Natural killer cell (primary cell): ENCODE measurements around the gene LRRC40. TPM values are rescaled to one million over a fixed set of nuclear protein-coding genes. Genes with fewer than 3 reads are reported as not detected.
A peak's percentile ranks its signal among the peaks of the same experiment; 100 is the strongest.

Experiments used
- ATAC-seq, 3 donors: fragments of 150-1000 bp in 2 of 3; fragments of 200-7000 bp in 1 of 3; cut with Tn5 transposase; 1 replicate in 1 of 3; 2 replicates in 2 of 3; pipeline ENCODE4 v1.10.0; 2021; ENCODE audit warnings: mild to moderate bottlenecking in 2 of 3, moderate library complexity in 2 of 3
- DNase-seq, 2 donors: peaks; one replicate each; pipeline versions ENCODE4 v3.0.0 to v3.0.0-alpha.2; 2013 to 2021; ENCODE audit warnings: mixed read lengths in 1 of 2
- H3K27ac ChIP-seq: one replicate; pipeline ENCODE4 v1.5.1; 2013; ENCODE audit warnings: mild to moderate bottlenecking, low read length
- H3K27me3 ChIP-seq: one replicate; pipeline ENCODE4 v1.6.1; 2013; ENCODE audit warnings: low read length; ENCODE audit not compliant: control insufficient read depth, insufficient read depth
- H3K36me3 ChIP-seq: one replicate; pipeline ENCODE4 v1.6.1; 2013; ENCODE audit warnings: low read length; ENCODE audit not compliant: control insufficient read depth, insufficient read depth
- H3K4me1 ChIP-seq: one replicate; pipeline ENCODE4 v1.6.1; 2013; ENCODE audit warnings: low read length; ENCODE audit not compliant: control insufficient read depth, insufficient read depth
- H3K4me3 ChIP-seq: one replicate; pipeline ENCODE4 v1.5.1; 2013; ENCODE audit warnings: low read length
- H3K9me3 ChIP-seq: one replicate; pipeline ENCODE4 v1.6.1; 2013; ENCODE audit warnings: low read length; ENCODE audit not compliant: control insufficient read depth, insufficient read depth
- H3K27ac Mint-ChIP-seq, 2 donors: one replicate each; pipeline ENCODE4 v1.8.0; 2022; ENCODE audit warnings: mild to moderate bottlenecking in 2 of 2, mixed read lengths in 2 of 2, moderate library complexity in 1 of 2
- H3K27me3 Mint-ChIP-seq, 2 donors: one replicate each; pipeline ENCODE4 v1.8.0; 2022; ENCODE audit warnings: low read depth in 2 of 2, mixed read lengths in 2 of 2
- H3K36me3 Mint-ChIP-seq: one replicate; pipeline ENCODE4 v1.8.0; 2022; ENCODE audit warnings: mixed read lengths
- H3K4me1 Mint-ChIP-seq, 2 donors: one replicate each; pipeline ENCODE4 v1.8.0; 2022; ENCODE audit warnings: mixed read lengths in 2 of 2
- H3K4me3 Mint-ChIP-seq: one replicate; pipeline ENCODE4 v1.8.0; 2022; ENCODE audit warnings: mild to moderate bottlenecking, moderate library complexity, mixed read lengths
- H3K9me3 Mint-ChIP-seq, 2 donors: one replicate each; pipeline ENCODE4 v1.8.0; 2022; ENCODE audit warnings: mixed read lengths in 2 of 2
- WGBS: methylation state at CpG from one replicate; pipeline ENCODE4 v1.1.7; 2013; ENCODE audit warnings: missing lambda C conversion rate; ENCODE audit not compliant: insufficient coverage; 5-methylcytosine and 5-hydroxymethylcytosine counted together
- intact Hi-C: fragments of 100-400 bp; cut with micrococcal nuclease; formaldehyde crosslinking; loops from one replicate; pipeline ENCODE4 v1.14.2; 2022
- total RNA-seq, 4 donors: library from RNA; stranded (reverse); fragments of 120-200 nt in 1 of 4; gene quantifications; one replicate each; pipeline versions ENCODE4 v1.2.3 to v1.2.4, GENCODE V29; 2013 to 2022
- TF ChIP-seq, protein P1 (sequence below): fragments of 200-600 bp; IDR thresholded peaks from one replicate; pipeline ENCODE4 v1.8.0; 2022; ENCODE audit warnings: antibody characterized with exemption

The LRRC40 gene
- total RNA-seq, 3 donors from 2014 or later (not counting 1 experiment from before 2014, with no cell fraction given): 15.5 to 18.4 (median 16.5) TPM

DNA sequence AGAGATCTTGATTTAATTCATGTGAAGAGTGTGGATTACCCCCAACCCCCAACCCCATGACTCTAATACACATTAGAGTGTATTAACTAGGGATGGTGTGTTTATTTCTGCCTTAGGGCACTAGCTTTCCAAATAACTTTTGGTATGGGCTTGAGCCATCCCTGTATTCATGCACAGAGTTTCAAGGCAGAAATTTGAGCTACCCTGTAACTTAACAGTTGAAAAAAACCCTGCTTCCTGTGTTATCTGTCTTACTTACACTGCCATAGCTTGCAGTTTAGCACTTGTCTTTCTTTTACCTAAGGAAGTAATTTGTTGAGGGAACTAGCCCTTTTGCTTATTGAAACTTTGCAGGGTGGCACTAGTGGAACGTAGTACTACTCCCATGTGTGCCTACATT is 22.1 kb upstream of the LRRC40 start:
- no peaks in the 10 kb centered on the region for H3K9me3 Mint-ChIP-seq
- Histone ChIP-seq H3K4me1 (no peaks in the 10 kb centered on the region), H3K9me3 (no peaks in the 10 kb centered on the region), H3K27me3 (no peaks in the 10 kb centered on the region), H3K27ac (peak overlapping the region; percentile 46), H3K36me3 (peaks cover 66% of the 10 kb centered on the region), H3K4me3 (no peak overlapping the region)
- TF ChIP-seq, protein P1, sequence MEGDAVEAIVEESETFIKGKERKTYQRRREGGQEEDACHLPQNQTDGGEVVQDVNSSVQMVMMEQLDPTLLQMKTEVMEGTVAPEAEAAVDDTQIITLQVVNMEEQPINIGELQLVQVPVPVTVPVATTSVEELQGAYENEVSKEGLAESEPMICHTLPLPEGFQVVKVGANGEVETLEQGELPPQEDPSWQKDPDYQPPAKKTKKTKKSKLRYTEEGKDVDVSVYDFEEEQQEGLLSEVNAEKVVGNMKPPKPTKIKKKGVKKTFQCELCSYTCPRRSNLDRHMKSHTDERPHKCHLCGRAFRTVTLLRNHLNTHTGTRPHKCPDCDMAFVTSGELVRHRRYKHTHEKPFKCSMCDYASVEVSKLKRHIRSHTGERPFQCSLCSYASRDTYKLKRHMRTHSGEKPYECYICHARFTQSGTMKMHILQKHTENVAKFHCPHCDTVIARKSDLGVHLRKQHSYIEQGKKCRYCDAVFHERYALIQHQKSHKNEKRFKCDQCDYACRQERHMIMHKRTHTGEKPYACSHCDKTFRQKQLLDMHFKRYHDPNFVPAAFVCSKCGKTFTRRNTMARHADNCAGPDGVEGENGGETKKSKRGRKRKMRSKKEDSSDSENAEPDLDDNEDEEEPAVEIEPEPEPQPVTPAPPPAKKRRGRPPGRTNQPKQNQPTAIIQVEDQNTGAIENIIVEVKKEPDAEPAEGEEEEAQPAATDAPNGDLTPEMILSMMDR: no peak
- no peaks in the 10 kb centered on the region for H3K27me3 Mint-ChIP-seq
- H3K27ac Mint-ChIP-seq: peak overlapping the region; percentile 78 to 88
- DNase-seq: no peak
- 14% methylated on average over 1 of the region's 1 CpG for WGBS
- peaks cover 48 to 59% of the 10 kb centered on the region in 2 donors for H3K4me1 Mint-ChIP-seq
- intact Hi-C loops: no loop called here
- H3K4me3 Mint-ChIP-seq: no peak overlapping the region
- peaks cover 11% of the 10 kb centered on the region for H3K36me3 Mint-ChIP-seq
- ATAC-seq: peak; percentile 93 to 95 (median 94)

DNA sequence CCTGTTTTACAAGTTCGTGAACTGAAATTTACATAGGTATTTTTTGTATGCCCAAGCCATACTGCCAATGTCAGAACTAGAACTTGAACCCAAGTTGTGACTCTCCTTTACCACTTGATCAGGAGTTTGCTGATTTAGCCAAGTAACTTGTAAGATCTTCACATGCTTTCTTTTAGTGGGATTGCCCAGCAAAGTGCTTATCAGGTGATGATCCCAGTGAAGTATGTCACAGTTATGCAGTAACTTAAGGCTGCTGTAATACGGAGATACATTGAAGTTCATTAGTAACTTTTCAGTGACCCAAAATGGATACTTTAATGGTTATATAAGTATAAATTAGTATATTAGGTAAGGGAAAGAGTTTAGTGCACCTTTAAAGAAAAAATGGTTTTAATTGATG is 19.6 kb upstream of the LRRC40 start:
- intact Hi-C loops: loop anchor here (5.0 kb wide), 3 partner anchors 127 to 852 kb away; partner anchors contain the start of gene ANKRD13C
- no peak for DNase-seq
- Mint-ChIP-seq H3K27ac (peak overlapping the region; percentile 63 to 97), H3K4me1 (peaks cover 61 to 63% of the 10 kb centered on the region in 2 donors), H3K27me3 (no peaks in the 10 kb centered on the region), H3K36me3 (peaks cover 9% of the 10 kb centered on the region), H3K9me3 (no peaks in the 10 kb centered on the region), H3K4me3 (no peak overlapping the region)
- no peak for ATAC-seq
- Histone ChIP-seq H3K4me1 (peaks cover 10% of the 10 kb centered on the region), H3K27ac (no peak overlapping the region), H3K4me3 (no peak overlapping the region), H3K9me3 (no peaks in the 10 kb centered on the region), H3K36me3 (peaks cover 42% of the 10 kb centered on the region), H3K27me3 (no peaks in the 10 kb centered on the region)
- TF ChIP-seq, protein P1: no peak
- WGBS: 96% methylated on average over 2 of the region's 2 CpGs

DNA sequence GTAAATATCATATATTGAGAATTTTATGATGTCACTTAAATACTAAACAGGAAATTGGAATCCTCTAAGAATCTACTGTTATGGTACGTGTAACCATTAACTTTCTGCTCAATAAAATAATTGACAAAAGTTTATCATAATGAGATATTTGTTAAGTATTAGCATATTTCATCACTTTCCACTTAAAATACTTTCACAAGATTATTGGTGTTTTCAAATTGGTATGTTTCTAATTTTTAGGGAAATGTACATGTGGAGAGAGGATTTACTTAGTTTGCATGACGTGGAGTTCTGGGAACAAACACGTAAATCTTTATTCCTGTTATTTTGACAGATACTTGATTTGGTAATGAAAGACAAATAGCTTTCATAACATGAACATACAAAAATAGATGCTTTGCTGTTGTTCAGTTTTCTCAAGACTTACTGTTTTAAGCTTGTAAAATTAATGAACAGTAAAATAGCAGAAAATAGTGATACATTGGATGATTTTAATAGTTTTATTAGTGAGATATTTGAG is 17.4 kb upstream of the LRRC40 start:
- no peaks in the 10 kb centered on the region for H3K36me3 Mint-ChIP-seq
- no peak for DNase-seq
- peak overlapping the region; percentile 96 for H3K4me3 Mint-ChIP-seq
- H3K9me3 Mint-ChIP-seq: no peaks in the 10 kb centered on the region
- Histone ChIP-seq H3K9me3 (no peaks in the 10 kb centered on the region), H3K4me3 (no peak overlapping the region), H3K27ac (peak overlapping the region; percentile 98), H3K4me1 (peaks cover 10% of the 10 kb centered on the region), H3K36me3 (peaks cover 26% of the 10 kb centered on the region), H3K27me3 (no peaks in the 10 kb centered on the region)
- H3K27ac Mint-ChIP-seq: peak overlapping the region; percentile 93 to 97
- TF ChIP-seq, protein P1: no peak
- 33% methylated on average over 1 of the region's 3 CpGs for WGBS
- intact Hi-C loops: loop anchor here (5.0 kb wide), 3 partner anchors 130 to 855 kb away; partner anchors contain the start of gene ANKRD13C
- no peaks in the 10 kb centered on the region for H3K27me3 Mint-ChIP-seq
- H3K4me1 Mint-ChIP-seq: peaks cover 53 to 58% of the 10 kb centered on the region in 2 donors
- no peak for ATAC-seq
